ENCODE data around the gene LIN37. TPM values are rescaled to one million over a fixed set of nuclear protein-coding genes. Genes with fewer than 3 reads are reported as not detected.
"Not testable (repeated sequence)": the region's sequence is repeated elsewhere in the genome, so short reads cannot be mapped to it uniquely, and the experiment has no call there.

LIN37 gene
- total RNA-seq, 1 donor from 2014 or later = 18.7 TPM

DNA sequence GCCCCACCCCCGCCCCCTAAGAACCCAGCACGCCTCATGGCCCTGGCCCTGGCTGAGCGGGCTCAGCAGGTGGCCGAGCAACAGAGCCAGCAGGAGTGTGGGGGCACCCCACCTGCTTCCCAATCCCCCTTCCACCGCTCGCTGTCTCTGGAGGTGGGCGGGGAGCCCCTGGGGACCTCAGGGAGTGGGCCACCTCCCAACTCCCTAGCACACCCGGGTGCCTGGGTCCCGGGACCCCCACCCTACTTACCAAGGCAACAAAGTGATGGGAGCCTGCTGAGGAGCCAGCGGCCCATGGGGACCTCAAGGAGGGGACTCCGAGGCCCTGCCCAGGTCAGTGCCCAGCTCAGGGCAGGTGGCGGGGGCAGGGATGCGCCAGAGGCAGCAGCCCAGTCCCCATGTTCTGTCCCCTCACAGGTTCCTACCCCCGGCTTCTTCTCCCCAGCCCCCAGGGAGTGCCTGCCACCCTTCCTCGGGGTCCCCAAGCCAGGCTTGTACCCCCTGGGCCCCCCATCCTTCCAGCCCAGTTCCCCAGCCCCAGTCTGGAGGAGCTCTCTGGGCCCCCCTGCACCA, 38.9 kb downstream of the LIN37 start:
- no peak for DNase-seq (ENCODE audit: extremely low read depth, low read depth, low spot score)

- DNase-seq (ENCODE audit: extremely low read depth, low read depth, low spot score) = no peak
Measured at GRCh38 chr19:35788205-35788960, 40.0 kb downstream of the LIN37 start.

DNA sequence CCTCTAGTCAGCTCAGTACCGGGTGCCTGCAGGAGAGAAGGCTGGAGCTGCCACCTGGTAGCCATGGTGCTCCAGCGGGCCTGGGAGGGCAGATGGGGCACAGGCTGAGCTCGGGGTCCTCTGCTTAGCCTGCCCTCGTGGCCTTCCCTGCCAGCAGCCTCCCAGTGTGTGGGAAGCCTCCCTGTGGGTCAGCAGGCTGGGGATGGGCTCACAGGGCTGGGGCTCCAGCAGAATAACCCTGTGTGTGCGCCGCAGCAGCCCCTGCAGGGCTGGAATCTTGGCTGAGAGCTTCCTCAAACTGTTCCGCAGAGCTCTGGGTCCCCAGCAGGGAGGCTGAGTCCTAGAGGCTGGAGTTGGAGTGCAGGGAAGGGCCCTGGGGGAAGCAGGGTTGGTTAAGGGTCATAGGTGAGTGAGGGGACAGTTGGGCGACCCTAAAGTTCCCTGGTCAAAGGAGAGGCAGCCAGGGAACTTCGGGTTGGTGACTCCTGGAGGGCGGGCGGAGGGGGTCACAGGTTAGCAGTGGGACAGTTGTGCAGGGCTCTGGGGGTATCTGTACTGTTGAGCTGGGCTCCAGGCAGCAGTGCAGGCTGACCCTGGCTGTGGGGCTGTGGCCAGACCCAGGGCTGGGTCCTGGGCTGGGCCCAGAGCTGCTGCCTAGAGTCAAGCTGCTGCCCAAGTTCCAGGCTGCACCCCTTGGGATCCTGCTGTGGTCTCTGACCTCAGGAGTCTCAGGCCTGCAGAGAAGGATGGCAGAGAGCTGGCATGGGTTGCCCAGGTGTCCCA, 41.0 kb downstream of the LIN37 start:
- DNase-seq (ENCODE audit: extremely low read depth, low read depth, low spot score) = no peak

GRCh38 chr19:35789978-35790944, 41.9 kb downstream of the LIN37 start:
- no peak for DNase-seq (ENCODE audit: extremely low read depth, low read depth, low spot score)

DNA sequence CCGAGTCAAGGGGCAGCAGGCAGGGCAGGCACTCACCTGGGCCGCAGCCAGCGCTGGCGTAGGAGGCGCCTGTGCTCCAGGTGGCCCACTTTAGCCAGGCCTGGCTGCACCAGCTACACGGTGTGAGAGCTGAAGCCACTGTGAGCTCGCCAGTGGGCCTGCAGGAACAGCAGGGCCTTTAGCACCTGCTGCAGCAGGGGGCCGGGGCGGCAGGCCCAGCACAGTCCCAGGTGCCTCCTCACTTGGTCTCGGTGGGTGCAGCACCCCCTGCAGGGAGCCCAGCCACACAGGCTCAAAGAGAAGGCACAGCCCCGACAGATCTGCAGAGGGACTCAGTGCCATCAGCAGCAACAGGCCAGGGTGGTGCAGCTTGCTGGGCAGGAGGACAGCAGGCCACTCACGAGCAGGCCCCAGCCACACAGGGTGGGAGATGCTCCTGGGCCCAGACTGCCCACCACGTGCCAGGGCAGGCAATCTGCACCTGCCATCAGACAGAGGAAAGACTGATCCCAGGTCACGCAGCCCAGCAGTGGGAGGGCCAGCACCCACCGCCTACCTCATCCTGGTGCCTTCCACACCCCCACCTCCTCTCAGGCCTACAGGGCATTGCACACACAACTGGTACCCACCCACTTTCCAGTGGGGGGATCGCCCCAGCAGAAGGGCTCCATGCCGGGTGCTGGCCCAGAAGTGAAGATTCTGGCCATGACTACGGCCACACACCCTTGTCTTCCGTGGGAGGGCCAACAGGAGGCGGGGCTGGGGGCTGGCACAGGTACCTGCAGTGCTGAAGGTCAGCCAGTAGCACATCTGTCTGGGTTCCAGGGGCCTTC, 42.8 kb downstream of the LIN37 start:
- DNase-seq (ENCODE audit: extremely low read depth, low read depth, low spot score) = no peak

- no peak for DNase-seq (ENCODE audit: extremely low read depth, low read depth, low spot score)
Measured at GRCh38 chr19:35791814-35792279, 43.5 kb downstream of the LIN37 start.

GRCh38 chr19:35792312-35792711, 43.9 kb downstream of the LIN37 start:
- no peak for DNase-seq (ENCODE audit: extremely low read depth, low read depth, low spot score)

DNA sequence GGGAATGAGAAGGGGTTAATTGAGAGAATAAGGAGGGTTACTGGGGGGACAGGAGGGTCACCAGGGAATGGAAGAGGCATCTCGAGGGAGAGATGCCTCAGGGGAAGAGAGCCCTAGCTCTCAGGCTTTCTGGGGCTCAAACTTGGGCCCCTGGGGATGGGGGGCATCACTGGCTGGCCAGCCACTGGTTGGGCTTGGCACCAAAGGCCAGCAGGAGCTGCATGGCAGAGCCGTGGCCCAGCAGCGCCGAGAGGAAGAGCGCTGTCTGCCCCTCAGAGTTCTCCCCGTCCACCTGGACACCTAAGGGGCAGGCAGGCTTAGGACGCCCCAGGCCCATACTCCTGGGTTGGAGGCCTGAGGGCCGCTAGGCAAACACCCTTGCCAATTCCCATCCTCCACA, 44.5 kb downstream of the LIN37 start:
- DNase-seq (ENCODE audit: extremely low read depth, low read depth, low spot score) = no peak

DNA sequence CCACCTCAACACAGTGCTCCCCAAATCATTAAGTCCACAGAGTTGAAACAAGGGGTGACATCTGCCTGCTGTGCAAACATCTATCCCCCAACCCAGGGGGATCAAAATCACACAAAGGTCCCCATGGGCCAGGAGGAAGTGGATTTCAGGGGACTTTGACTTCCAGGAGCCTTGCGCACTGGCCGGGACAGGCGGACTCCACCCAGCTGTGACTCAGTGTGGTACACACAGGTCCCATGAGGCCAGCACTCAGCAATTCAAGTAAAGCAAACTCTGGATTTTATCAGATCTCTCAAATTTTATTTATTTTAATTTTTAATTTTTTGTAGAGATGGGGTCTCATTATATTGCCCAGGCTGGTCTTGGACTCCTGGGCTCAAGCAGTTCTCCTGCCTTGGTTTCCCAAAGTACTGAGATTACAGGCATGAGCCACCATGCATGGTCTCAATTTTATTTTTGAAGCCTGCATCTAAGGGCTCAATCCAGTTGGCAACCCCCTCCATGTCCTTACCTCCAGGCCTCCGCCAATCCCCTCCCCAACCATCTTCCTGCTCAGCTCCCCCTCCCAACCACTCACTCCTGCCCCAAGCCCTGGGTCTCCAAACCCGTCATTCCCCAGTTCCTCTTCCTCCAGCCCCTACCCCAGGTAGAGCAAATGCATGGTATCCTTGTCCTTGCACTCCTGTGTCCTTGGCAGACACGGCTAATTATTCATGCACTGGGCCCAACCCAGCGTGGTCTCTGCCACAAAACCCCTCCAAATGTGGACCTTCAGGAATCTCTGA, 45.2 kb downstream of the LIN37 start:
- no peak for DNase-seq (ENCODE audit: extremely low read depth, low read depth, low spot score)

GRCh38 chr19:35795564-35795963, 47.2 kb downstream of the LIN37 start:
- not testable (repeated sequence) for DNase-seq (ENCODE audit: extremely low read depth, low read depth, low spot score)

GRCh38 chr19:35796645-35797542, 48.5 kb downstream of the LIN37 start:
- DNase-seq (ENCODE audit: extremely low read depth, low read depth, low spot score) = no peak

- no peak for DNase-seq (ENCODE audit: extremely low read depth, low read depth, low spot score)
Measured at GRCh38 chr19:35797663-35798062, 49.3 kb downstream of the LIN37 start.

- no peak for DNase-seq (ENCODE audit: extremely low read depth, low read depth, low spot score)
Measured at GRCh38 chr19:35801828-35802227, 53.5 kb downstream of the LIN37 start.

Other genes starting within 250 kb of the LIN37 start
- gene DMKN, start 234.9 kb upstream of the LIN37 start, total RNA-seq = 17.4 TPM in 1 of 2 replicates, not detected in the other
- gene SBSN, start 220.3 kb upstream of the LIN37 start, total RNA-seq = not detected in 2 replicates
- not detected in 2 replicates for gene GAPDHS, start 215.1 kb upstream of the LIN37 start, total RNA-seq
- 77.8 and 79.9 TPM in 2 replicates for gene TMEM147, start 202.9 kb upstream of the LIN37 start, total RNA-seq
- not detected in 2 replicates for gene ATP4A, start 184.9 kb upstream of the LIN37 start, total RNA-seq
- not detected in 2 replicates for gene PMIS2, start 162.4 kb upstream of the LIN37 start, total RNA-seq
- 5.8 and 9.1 TPM in 2 replicates for gene HAUS5, start 135.8 kb upstream of the LIN37 start, total RNA-seq
- 98.4 and 110 TPM in 2 replicates for gene RBM42, start 119.5 kb upstream of the LIN37 start, total RNA-seq
- 0.70 and 2.3 TPM in 2 replicates for gene ETV2, start 106.8 kb upstream of the LIN37 start, total RNA-seq
- 418 and 559 TPM in 2 replicates for gene COX6B1, start 100.3 kb upstream of the LIN37 start, total RNA-seq
- not detected in 2 replicates for gene UPK1A, start 82.1 kb upstream of the LIN37 start, total RNA-seq
- not detected in 2 replicates for gene ZBTB32, start 44.0 kb upstream of the LIN37 start, total RNA-seq
- gene KMT2B, start 30.6 kb upstream of the LIN37 start, total RNA-seq = 13.0 and 34.4 TPM in 2 replicates
- gene IGFLR1, start 6.1 kb upstream of the LIN37 start, total RNA-seq = 3.2 and 4.3 TPM in 2 replicates
- 5.6 and 8.7 TPM in 2 replicates for gene U2AF1L4, start 3.2 kb upstream of the LIN37 start, total RNA-seq
- 50.2 and 75.0 TPM in 2 replicates for gene PSENEN, start 2.9 kb upstream of the LIN37 start, total RNA-seq
- 1.8 and 3.2 TPM in 2 replicates for gene HSPB6, start 8.5 kb downstream of the LIN37 start, total RNA-seq
- gene PROSER3, start 9.6 kb downstream of the LIN37 start, total RNA-seq = 4.0 and 14.8 TPM in 2 replicates
- gene ARHGAP33, start 27.0 kb downstream of the LIN37 start, total RNA-seq = 0.53 and 5.0 TPM in 2 replicates
- gene PRODH2, start 64.3 kb downstream of the LIN37 start, total RNA-seq = not detected in 2 replicates
- not detected in 2 replicates for gene NPHS1, start 103.9 kb downstream of the LIN37 start, total RNA-seq
- not detected in 2 replicates for gene KIRREL2, start 108.3 kb downstream of the LIN37 start, total RNA-seq
- gene APLP1, start 120.0 kb downstream of the LIN37 start, total RNA-seq = 7.3 and 14.9 TPM in 2 replicates
- gene NFKBID, start 152.0 kb downstream of the LIN37 start, total RNA-seq = 2.7 and 3.6 TPM in 2 replicates
- gene HCST, start 154.0 kb downstream of the LIN37 start, total RNA-seq = not detected in 2 replicates
- gene TYROBP, start 159.7 kb downstream of the LIN37 start, total RNA-seq = not detected in 2 replicates
- gene LRFN3, start 187.8 kb downstream of the LIN37 start, total RNA-seq = 13.3 and 24.3 TPM in 2 replicates
- 19.8 and 29.1 TPM in 2 replicates for gene SDHAF1, start 246.6 kb downstream of the LIN37 start, total RNA-seq